Endothelial cell of umbilical vein (primary cell): ENCODE results near the gene DLEC1.
"Not testable (repeated sequence)": the region's sequence is repeated elsewhere in the genome, so short reads cannot be mapped to it uniquely, and the experiment has no call there.

Experiments used
- CTCF ChIP-seq, 2 donors: IDR thresholded peaks; 1 replicate in 1 of 2; 2 replicates in 1 of 2; pipeline ENCODE4 v1.5.1; 2011; ENCODE audit warnings: low read length in 2 of 2, mild to moderate bottlenecking in 2 of 2, moderate library complexity in 2 of 2, control low read depth in 1 of 2, inconsistent platforms in 1 of 2, low read depth in 1 of 2; ENCODE audit not compliant: insufficient read depth in 1 of 2; ENCODE audit errors: extremely low read depth in 1 of 2
- JUN ChIP-seq: IDR thresholded peaks from 2 replicates; pipeline ENCODE4 v1.6.1; 2011; ENCODE audit warnings: borderline replicate concordance, low read depth; ENCODE audit not compliant: insufficient read length, insufficient read depth
- MYC ChIP-seq: IDR thresholded peaks from one replicate; pipeline ENCODE4 v1.6.1; 2011; ENCODE audit warnings: mild to moderate bottlenecking, low read depth, low read length
- POLR2A ChIP-seq: IDR thresholded peaks from 2 replicates; pipeline ENCODE4 v1.6.1; 2012; ENCODE audit warnings: low read depth, mild to moderate bottlenecking, control low read depth, low read length
- POLR2AphosphoS5 ChIP-seq: IDR thresholded peaks from 2 replicates; pipeline ENCODE4 v1.6.1; 2012; ENCODE audit warnings: low read depth, mild to moderate bottlenecking, control low read depth, low read length, moderate library complexity; ENCODE audit not compliant: insufficient read depth

- not testable (repeated sequence) for TF ChIP-seq CTCF (IDR thresholded peaks at IDR 0.05; ENCODE audit: extremely low read depth in 1 of 2, insufficient read depth in 1 of 2, low read depth in 1 of 2, low read length in 2 of 2); POLR2A; JUN; MYC; POLR2AphosphoS5
These were observed 38.1 kb downstream of the DLEC1 start for GRCh38 chr3:38077073-38077472.
